GM19372 (cell line): ENCODE results near the gene PLEK2.
"Not testable (repeated sequence)": the region's sequence is repeated elsewhere in the genome, so short reads cannot be mapped to it uniquely, and the experiment has no call there.

Experiments used
- ATAC-seq: cut with Tn5 transposase; IDR thresholded peaks from one replicate; pipeline ENCODE4 v1.9.1; 2021; ENCODE audit warnings: mild to moderate bottlenecking, low read depth, moderate library complexity; ENCODE audit not compliant: unreplicated experiment

PLEK2 gene

DNA sequence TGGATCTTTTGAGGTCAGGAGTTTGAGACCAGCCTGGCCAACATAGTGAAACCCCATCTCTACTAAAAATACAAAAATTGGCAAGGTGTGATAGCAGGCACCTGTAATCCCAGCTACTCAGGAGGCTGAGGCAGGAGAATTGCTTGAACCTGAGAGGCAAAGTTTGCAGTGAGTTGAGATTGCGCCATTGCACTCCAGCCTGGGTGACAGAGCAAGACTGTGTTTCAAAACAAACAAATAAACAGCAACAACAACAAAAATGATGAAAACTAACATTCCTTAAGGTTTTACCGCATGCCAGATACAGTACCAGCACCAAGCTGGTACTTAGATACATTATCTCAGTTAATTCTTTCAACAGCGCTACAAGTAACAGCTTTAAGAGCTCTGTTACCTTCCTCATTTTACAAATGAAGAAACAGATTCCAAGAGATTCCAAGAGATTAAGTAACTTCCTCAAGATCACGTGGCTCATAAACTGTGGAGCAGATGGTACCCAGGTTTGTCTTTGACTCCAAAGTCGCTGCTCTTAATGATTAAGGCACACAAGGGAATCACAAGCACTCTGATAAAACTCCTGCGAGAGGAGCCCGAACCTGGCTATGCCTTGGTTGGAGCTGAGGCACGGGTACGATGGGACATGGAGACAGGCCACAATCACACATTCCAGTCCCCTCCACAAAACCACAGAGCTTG lies 17.7 kb upstream of the PLEK2 start:
- ATAC-seq: no peak

GRCh38 chr14:67428501-67429031 lies 16.6 kb upstream of the PLEK2 start:
- no peak for ATAC-seq

- no peak for ATAC-seq
Measured at GRCh38 chr14:67426983-67427606, 15.1 kb upstream of the PLEK2 start.

GRCh38 chr14:67426161-67426560 lies 14.2 kb upstream of the PLEK2 start:
- ATAC-seq: no peak

DNA sequence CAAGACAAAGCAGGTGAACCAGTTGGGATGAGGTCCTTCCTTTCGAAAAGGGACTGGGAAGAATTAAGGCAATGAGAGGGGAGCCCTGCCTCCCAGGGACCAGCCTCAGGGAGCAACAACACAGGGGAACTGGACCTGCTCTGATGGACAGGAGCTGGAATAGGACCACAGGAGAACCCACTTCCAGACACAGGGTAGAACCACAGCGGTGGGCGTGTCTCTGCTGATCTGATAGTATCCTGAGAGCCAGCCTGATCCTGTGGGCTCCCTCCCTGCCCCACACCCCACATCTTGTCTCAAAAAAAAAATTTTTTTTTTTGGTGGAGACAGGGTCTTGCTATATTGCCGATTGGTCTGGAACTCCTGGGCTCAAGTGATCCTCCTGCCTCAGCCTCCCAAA lies 13.6 kb upstream of the PLEK2 start:
- no peak for ATAC-seq

DNA sequence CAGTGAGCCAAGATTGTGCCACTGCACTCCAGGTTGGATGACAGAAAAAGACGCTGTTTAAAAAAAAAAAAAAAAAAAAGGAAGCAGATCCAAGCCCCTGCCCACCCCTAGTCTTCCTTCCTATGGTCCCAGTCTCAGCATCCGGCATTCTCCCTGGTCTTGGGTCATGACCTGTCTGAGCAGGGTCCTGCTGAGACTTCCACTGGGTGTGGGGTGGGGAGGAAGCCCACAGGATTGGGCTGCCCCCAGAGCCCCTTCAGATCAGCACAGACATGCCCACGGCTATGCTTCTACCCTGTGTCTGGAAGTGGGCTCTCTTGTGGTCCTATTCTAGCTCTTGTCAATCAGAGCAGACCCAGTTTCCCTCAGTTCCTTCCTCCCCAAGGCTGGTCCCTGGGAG lies 12.6 kb upstream of the PLEK2 start:
- no peak for ATAC-seq

GRCh38 chr14:67423424-67423823 lies 11.5 kb upstream of the PLEK2 start:
- no peak for ATAC-seq

- no peak for ATAC-seq
Measured at GRCh38 chr14:67421356-67422224, 9.6 kb upstream of the PLEK2 start.

DNA sequence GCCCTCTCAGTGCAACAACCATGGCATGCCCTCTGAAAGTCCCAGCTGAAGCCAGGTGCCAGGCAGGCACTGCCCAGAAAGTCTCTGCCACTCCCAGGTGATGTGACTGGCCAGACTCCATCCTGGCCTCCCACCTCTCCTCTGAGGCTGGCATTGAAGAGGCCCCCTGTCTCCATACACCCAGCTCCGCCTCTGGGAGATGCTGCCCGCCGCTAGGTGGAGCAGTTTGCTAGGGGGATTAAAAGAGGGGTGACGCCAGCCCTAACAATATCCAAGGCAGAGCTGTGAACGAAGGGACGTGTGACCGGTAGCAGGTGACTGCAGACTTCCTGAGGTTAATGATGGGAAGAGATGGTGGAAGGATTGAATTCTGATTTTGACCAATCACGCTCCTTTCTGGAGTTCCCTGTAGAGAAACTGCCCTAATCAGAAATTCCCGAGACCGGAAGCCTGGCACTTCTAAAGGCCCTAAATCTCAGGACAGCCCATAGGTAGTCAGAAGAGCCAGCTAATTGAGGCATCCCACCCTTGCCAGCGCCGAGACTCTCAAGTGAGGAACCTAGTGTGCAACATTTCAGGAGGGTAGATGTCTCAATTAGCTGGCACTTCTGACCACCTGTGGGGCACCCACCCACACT lies 8.3 kb upstream of the PLEK2 start:
- no peak for ATAC-seq

DNA sequence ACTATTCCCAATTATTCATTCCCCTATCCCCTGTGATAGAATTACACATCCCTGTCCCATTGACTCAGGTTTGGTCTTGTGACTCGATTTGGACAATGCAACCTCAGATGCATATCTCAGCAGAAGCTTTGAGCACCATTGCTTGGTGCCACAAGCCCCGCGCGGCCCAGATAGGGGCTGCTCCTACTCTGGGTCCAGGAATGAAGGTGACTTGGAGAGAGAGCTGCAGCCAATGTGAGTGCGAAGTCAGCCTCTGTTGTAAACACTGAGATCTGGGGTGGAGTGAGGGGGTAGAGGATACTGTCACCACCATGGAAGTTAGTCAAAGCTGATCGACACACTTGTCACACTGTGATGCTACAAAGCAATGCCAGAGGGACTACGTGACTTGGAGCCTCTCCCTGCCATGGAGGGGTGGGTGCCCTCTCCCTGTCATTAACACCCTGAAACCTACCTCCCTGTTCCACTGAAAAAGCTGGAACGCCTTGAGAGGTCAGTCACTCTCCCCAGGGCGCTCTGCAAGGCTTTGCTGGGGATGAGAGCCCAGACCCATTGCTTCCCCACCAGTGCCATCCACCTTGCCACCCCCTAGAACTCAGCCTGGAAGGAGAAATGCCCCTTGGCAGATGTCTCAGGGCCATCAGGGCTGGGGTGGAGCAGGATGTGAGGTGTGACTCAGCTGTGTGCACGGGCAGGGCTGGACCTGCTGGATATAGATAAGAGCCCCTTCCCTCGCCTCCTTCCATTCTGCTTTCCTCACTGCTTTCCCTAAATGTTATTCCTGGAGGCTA lies 6.6 kb upstream of the PLEK2 start:
- ATAC-seq: no peak

GRCh38 chr14:67417633-67418032 lies 5.7 kb upstream of the PLEK2 start:
- ATAC-seq: no peak

GRCh38 chr14:67416810-67417209 lies 4.8 kb upstream of the PLEK2 start:
- no peak for ATAC-seq

GRCh38 chr14:67416085-67416484 lies 4.1 kb upstream of the PLEK2 start:
- no peak for ATAC-seq

- not testable (repeated sequence) for ATAC-seq
Measured at GRCh38 chr14:67415610-67416009, 3.6 kb upstream of the PLEK2 start.

GRCh38 chr14:67413806-67414769 lies 2.1 kb upstream of the PLEK2 start:
- no peak for ATAC-seq

DNA sequence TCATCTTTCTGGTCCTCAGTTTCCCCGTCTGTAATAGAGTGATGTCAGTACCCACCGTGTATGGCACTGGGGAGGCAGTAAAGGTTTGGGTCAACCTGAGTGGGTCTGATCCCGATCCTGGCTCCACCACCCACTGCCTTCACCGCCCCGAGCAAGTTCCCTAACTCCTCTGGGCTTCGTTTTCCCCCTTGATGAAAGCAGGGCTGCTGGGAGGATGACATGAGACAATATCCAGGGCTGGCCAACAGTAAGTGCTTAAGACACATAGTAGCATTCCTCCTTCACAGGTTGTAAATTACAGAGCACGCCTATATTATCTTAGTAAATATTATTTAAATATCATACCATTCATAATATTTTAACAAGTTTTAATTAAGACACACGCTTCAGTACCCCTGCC lies 595 bp downstream of the PLEK2 start:
- ATAC-seq: no peak

DNA sequence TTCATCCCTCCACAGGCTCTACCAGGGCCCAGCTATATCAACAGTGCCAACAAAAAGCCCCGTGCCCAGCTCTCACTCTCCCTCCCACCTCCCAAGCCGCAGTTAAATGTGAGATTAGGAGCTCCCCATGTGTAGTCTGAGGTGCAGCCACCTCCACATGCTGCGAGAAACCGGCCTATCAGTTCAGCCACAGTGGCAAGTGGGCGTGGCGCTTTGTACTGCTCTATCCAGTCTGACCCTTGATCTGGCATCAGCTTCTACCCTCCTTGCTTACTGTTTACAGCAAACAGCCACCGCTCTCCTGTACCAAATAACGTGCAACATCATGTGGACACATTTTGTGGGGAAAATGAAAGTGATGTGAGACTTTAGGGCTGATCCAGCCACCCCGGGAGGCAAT lies 1.7 kb downstream of the PLEK2 start:
- ATAC-seq: no peak

DNA sequence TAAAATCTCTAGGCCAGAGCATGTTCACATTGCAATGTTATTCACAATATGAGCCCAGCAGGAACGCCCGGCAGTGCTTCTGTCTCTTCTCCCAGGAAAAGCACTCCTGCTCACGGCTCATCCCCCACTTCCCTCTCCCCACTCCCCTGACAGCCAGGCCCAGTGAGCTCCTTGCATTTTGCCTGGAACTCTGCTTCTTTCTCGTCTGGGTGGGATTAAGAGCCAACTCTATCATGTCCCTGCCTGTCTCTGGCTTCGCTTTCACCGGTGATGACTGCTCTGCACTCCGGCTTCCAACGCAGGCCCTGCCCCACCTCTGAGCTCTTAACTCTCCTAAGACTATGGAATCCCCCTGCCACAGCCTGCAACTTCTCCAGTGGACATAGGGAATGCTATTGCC lies 2.5 kb downstream of the PLEK2 start:
- ATAC-seq: no peak
